GM21786 (cell line): Measurements from ENCODE around the gene DACT3.
"Not testable (repeated sequence)": the region's sequence is repeated elsewhere in the genome, so short reads cannot be mapped to it uniquely, and the experiment has no call there.

Experiments
- ATAC-seq: cut with Tn5 transposase; IDR thresholded peaks from one replicate; pipeline ENCODE4 v1.9.1; 2021; ENCODE audit not compliant: unreplicated experiment

Gene DACT3

GRCh38 chr19:46635920-46636761 is 24.8 kb downstream of the DACT3 start, which contains the start of gene GNG8:
Gene GNG8 (minus strand): TSS chr19:46636202. CDS start chr19:46634682, 1,520 bp downstream.
- ATAC-seq: no peak

GRCh38 chr19:46634656-46635218 is 26.2 kb downstream of the DACT3 start:
- no peak for ATAC-seq

- no peak for ATAC-seq
These were observed 26.8 kb downstream of the DACT3 start for GRCh38 chr19:46634045-46634655.

DNA sequence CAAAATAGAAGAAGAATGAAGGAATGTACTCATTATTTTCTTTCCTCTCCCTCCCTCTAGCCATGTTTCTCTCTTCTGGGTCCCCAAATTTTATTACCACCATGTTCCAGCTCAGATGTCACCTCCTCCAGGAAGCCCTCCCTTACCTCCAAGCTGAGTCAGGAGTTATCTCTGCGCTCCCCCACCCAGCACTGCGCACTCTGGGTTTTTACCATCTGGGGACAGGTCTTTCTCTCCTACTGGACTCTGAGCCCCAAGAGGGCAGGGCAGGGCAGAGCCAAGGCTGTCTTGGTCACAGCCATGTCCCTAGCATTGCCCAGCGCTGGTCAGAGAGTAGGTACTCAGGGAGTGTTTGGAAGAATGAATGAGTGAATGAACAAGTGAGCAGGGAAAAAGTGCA is 27.9 kb downstream of the DACT3 start:
- ATAC-seq: no peak

DNA sequence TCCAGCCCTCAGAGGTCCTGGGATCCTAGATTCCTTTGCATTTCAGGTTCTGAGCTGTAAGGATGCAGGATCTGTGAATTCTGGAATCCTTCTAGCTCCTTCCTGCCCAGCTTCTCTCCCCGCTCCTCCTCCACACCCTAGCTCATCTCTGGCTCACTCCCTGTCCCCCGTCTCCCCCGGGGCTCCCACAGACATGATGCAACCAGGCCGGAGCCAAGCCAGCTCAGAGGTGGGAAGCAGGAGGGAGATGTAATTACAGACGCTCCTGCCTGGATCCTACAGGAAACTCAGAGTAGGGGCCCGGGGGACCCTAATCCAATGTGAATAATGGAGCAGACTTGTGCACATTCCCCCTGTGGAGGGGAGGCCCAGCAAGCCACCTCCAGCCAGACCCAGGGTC is 29.5 kb downstream of the DACT3 start:
- ATAC-seq: no peak

- ATAC-seq: no peak
These were observed 30.3 kb downstream of the DACT3 start for GRCh38 chr19:46630586-46631205.

DNA sequence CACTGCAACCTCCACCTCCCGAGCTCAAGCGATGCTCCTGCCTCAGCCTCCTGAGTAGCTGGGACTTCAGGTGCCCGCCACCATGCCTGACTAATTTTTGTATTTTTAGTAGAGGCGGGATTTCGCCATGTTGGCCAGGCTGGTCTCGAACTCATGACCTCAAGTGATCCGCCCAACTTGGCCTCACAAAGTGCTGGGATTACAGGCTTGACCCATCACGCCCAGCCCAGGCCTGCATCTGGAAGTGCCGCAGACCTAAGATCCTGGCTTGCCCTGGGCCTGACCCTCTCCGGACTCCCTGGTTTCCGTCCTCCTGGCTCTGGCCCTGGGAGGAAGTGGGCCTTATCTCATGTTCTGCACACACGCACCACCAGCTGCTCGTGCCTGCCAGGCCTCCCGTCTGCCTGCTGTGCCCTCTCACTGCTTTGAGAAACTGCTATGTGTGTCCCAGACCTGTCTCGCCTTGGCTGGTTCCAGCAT is 31.4 kb downstream of the DACT3 start:
- no peak for ATAC-seq

- ATAC-seq: not testable (repeated sequence)
These were observed 32.0 kb downstream of the DACT3 start for GRCh38 chr19:46628970-46629369.

DNA sequence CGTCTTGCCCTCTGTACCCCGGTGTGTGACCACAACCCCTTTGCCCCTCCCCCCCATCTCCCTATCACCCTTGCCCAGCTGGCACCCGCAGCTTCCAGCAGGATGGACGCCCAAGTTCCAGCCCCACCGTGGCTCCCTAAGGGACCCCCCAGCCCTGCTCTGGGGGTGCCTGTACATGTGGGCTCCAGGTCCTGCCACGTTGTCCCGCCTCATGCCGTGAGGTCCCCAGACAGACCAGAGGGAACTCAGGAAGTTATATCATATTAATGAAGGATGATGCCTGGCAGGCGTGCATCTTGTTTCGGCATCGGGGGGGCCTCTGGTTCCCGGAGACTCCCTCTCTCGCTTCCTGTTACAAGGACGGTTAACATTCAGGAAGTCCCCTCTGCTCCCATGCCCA is 34.5 kb downstream of the DACT3 start:
- ATAC-seq: no peak

- no peak for ATAC-seq
These were observed 35.3 kb downstream of the DACT3 start for GRCh38 chr19:46625731-46626130.

GRCh38 chr19:46624958-46625661 is 35.9 kb downstream of the DACT3 start, which contains the start of gene PTGIR:
Gene PTGIR (minus strand): TSS chr19:46625089. CDS start chr19:46624225, 864 bp downstream.
- ATAC-seq: no peak

GRCh38 chr19:46623915-46624502 is 37.0 kb downstream of the DACT3 start:
- no peak for ATAC-seq

DNA sequence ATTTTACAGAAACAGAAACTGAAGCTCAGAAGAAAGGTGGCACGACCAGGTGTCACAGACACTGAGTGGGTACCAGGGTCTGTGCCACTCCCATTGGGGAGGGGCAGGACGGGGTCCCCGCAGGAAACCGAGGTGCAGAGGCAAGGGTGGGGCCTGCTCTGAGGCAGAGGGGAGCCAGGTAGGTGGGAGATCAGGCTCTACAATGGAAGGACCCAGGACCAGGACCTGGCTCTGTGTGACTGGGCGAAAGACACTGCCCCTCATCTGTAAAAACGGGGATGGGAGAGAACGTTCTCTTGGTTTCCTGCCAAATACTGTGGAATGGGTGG is 38.9 kb downstream of the DACT3 start:
- no peak for ATAC-seq

GRCh38 chr19:46621191-46622117 is 39.5 kb downstream of the DACT3 start:
- no peak for ATAC-seq

DNA sequence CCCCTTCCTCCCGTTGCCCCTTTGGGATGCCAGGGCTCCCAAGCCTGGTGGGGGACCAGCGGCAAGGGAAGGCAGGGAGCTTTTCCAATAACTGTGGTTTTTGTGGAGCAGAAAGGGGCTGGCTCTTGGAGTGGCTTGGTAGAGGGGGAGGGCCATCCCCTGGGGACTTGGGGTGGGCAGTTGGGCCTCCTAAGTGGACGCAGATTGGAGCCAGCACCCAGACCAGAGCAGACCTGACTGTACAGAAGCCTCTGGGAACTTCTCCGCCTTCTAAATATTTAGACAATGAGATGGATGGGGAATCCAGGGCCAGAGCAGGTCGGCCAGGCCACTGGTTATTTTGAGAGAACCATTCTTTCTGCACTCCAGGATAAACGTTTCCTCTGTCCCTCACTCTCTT is 40.3 kb downstream of the DACT3 start:
- no peak for ATAC-seq

GRCh38 chr19:46620267-46620666 is 40.7 kb downstream of the DACT3 start:
- no peak for ATAC-seq

DNA sequence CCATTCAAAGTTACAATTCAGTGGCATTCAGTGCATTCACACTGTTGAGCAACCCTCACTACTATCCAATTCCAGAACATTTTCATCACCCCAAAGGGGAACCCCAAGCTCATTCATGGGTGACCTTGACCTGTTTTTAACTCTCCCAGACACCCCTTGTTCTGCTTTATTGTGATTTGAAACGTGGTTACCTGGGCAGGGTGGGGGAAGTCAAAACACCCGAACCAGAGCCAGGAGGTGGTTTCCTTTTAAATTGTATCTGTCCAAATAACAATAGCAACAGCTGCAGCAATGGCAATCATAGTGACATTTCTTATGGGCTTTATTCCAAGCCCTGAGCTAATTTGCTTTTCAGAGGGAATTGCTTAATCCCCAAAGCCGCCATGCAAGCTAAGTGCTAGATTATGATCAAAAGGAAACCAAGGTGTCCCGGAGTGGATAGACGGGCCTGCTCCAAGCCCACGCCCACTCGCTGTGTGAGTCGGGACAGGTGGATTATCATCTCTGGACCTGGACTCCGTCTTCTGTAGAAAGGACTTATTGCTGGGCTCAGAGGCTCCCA is 42.2 kb downstream of the DACT3 start:
- ATAC-seq: no peak

DNA sequence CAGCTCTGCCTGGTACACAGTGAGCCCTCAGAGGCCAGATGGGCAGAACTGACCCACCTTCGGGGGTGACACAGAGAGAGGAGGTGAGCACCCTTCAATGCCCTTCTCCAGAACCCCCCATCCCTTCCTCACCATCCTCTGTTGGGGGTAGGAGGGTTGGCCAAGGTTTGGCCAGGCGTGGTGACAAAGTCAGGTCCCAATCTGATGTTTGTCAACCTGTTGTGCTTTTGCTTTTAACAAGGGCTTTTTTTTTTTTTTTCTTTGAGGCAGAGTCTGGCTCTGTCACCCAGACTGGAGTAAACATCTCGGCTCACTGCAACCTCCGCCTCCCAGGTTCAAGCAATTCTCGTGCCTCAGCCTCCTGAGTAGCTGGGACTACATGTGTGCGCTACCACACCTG is 43.4 kb downstream of the DACT3 start:
- no peak for ATAC-seq

DNA sequence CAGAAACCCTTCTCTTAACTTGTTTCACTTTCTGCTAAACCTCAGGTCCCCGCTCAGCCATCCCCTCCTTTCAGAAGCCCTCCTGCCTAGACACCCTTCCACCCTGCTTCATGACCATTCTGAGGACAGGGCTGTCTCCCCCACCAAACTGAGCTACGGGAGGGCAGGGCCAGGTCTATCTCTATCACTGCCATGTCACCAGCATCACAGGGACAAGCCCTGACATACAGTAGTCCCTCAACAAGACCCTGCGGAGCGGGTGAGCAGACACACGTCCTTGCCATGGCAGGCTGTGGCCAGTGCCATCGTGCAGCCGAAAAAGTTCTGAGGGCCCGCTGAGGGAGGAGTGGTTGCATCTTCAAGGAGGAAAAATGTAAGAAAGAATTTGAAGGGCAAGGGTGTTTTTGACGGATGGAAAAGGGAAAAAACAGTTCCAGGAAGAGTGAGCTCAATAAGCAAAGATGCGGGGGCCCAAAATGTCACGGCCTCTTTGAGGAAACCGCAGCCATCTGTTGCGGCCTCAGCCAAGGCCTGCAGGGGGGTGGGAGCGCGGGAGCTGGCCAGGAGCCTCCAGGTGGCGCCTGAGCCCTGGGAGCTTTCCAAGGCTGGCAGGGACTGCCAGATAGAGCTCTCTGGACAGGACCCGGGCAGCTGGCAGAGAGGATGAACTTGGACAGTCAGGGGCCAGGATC is 44.2 kb downstream of the DACT3 start:
- ATAC-seq: no peak
